A549 treated with Mapracorat at 1 μM for 4 hours (cell line): ENCODE data around the gene BAHCC1. TPM values are rescaled to one million over a fixed set of nuclear protein-coding genes. Genes with fewer than 3 reads are reported as not detected.

Source experiments
- total RNA-seq: library from RNA; stranded (reverse); fragments of 200-300 nt; extraction: Qiagen RNA extraction; gene quantifications from 5 replicates; pipeline ENCODE4 v1.2.3, GENCODE V29; 2022

The BAHCC1 gene
- total RNA-seq = 6.4 to 10.5 TPM (median 9.6 TPM) in 5 replicates

DNA sequence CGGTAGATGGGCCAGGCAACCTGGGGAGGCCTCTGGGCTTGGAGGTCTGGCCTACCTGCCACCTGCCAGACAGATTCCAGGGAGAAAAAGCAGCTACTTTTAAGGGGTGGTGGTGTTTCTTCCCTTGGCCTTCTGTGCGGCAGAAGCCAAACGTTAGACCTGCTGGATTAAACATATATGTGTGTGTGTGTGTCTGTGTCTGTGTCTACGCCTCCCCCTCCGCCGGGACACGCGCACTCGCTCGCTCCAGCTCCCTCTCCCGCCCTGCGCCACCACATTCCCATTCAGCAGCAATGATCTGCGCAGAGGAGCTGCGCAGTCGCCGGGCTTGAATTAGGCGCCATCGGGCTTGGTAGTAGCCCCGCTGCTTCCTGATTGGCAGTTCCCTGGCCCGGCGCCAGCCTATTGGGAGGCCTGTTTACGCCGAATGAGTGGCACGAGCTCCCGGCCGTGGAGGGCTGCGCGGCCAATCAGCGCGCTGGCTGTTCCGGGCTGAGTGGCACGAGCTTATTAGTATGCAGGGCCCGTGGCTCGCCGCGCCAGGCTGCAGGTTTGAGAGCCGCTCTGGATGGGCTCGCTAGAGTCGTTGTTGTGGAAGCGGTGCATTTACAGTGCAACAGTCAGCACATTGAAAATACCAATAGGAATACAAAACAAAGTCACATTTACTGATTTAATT is at the start of gene BAHCC1:
BAHCC1 (plus strand) TSS at position 537 of the 679 bp plus-strand sequence. CDS start 4,283 bp downstream, outside the sequence.

GRCh38 chr17:81512562-81513371 is 117.5 kb downstream of the BAHCC1 start, which contains the start of gene ACTG1:
Gene ACTG1 (minus strand): TSS chr17:81512799. CDS start chr17:81512354, 445 bp downstream.

Other genes with a start within 250 kb of the BAHCC1 start
- gene PVALEF, start 229.9 kb upstream of the BAHCC1 start, total RNA-seq = not detected in 5 replicates
- 0.25 to 0.65 TPM (median 0.33 TPM) in 5 replicates for gene AATK, start 229.2 kb upstream of the BAHCC1 start, total RNA-seq
- gene CEP131, start 172.5 kb upstream of the BAHCC1 start, total RNA-seq = 6.0 to 9.8 TPM (median 8.0 TPM) in 5 replicates
- 17.8 to 29.7 TPM (median 28.2 TPM) in 5 replicates for gene TEPSIN, start 156.4 kb upstream of the BAHCC1 start, total RNA-seq
- gene NDUFAF8, start 156.1 kb upstream of the BAHCC1 start, total RNA-seq = 99.5 to 232 TPM (median 212 TPM) in 5 replicates
- 48.0 to 77.5 TPM (median 76.0 TPM) in 5 replicates for gene SLC38A10, start 100.2 kb upstream of the BAHCC1 start, total RNA-seq
- 5,013 to 5,756 TPM (median 5,242 TPM) in 5 replicates for gene ACTG1, start 117.3 kb downstream of the BAHCC1 start, total RNA-seq
- gene FSCN2, start 132.9 kb downstream of the BAHCC1 start, total RNA-seq = 0.59 to 1.9 TPM (median 1.4 TPM) in 5 replicates
- 15.9 to 27.5 TPM (median 24.4 TPM) in 5 replicates for gene FAAP100, start 156.9 kb downstream of the BAHCC1 start, total RNA-seq
- gene NPLOC4, start 241.7 kb downstream of the BAHCC1 start, total RNA-seq = 85.8 to 102 TPM (median 100 TPM) in 5 replicates
- gene TSPAN10, start 241.7 kb downstream of the BAHCC1 start, total RNA-seq = 3.8 to 6.7 TPM (median 4.9 TPM) in 5 replicates